Sigmoid colon (tissue), 4 donors: Measurements from ENCODE around the gene CDKAL1.

ENCODE experiments used
- EP300 ChIP-seq, 4 donors: sonication (generic); formaldehyde crosslinking; IDR thresholded peaks; one replicate each; pipeline ENCODE4 v1.6.1; 2017; ENCODE audit warnings: antibody characterized with exemption in 4 of 4
- POLR2A ChIP-seq, 2 donors: fragments of 450-650 bp; IDR thresholded peaks; one replicate each; pipeline ENCODE4 v1.6.1; 2016; ENCODE audit warnings: antibody characterized with exemption in 2 of 2, mild to moderate bottlenecking in 2 of 2, moderate library complexity in 2 of 2
- TF ChIP-seq, protein P1 (sequence below), 4 experiments: fragments of 450-650 bp in 3 of 4; fragments of 200-600 bp in 1 of 4; IDR thresholded peaks; one replicate each; pipeline ENCODE4 v1.5.1; 2016 to 2019; ENCODE audit warnings: antibody characterized with exemption in 4 of 4, mild to moderate bottlenecking in 3 of 4, moderate library complexity in 2 of 4

GRCh38 chr6:20554817-20555216, 20.6 kb downstream of the CDKAL1 start:
- TF ChIP-seq POLR2A (IDR thresholded peaks at IDR 0.05) (no peak), EP300 (IDR thresholded peaks at IDR 0.05) (no peak)
- TF ChIP-seq, protein P1, sequence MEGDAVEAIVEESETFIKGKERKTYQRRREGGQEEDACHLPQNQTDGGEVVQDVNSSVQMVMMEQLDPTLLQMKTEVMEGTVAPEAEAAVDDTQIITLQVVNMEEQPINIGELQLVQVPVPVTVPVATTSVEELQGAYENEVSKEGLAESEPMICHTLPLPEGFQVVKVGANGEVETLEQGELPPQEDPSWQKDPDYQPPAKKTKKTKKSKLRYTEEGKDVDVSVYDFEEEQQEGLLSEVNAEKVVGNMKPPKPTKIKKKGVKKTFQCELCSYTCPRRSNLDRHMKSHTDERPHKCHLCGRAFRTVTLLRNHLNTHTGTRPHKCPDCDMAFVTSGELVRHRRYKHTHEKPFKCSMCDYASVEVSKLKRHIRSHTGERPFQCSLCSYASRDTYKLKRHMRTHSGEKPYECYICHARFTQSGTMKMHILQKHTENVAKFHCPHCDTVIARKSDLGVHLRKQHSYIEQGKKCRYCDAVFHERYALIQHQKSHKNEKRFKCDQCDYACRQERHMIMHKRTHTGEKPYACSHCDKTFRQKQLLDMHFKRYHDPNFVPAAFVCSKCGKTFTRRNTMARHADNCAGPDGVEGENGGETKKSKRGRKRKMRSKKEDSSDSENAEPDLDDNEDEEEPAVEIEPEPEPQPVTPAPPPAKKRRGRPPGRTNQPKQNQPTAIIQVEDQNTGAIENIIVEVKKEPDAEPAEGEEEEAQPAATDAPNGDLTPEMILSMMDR (IDR thresholded peaks at IDR 0.05), result no peak
